GM12878 (cell line): ENCODE data around the gene SMG5. TPM values are rescaled to one million over a fixed set of nuclear protein-coding genes. Genes with fewer than 3 reads are reported as not detected.

Experiments used
- ATAC-seq: fragments of 200-7000 bp; cut with Tn5 transposase; 3 replicates; pipeline ENCODE4 v1.9.1; 2020; ENCODE audit warnings: mild to moderate bottlenecking, moderate library complexity
- BruUV-seq: library from RNA; stranded (reverse); fragments of 400-500 nt; replicated peaks from 2 replicates; lab custom pipeline; 2021; lab: Mats Ljungman, UMichigan
- CTCF ChIA-PET: fragments of 300-600 bp; sonication (Branson Sonifier 250); formaldehyde crosslinking; extraction: SDS; loops from one replicate; lab custom pipeline; 2021; ENCODE audit warnings: inconsistent platforms; lab: Yijun Ruan, JAX
- POLR2A ChIA-PET: fragments of 350-600 bp; formaldehyde crosslinking; extraction: SDS; loops from one replicate; lab custom pipeline; 2021; ENCODE audit warnings: inconsistent platforms; lab: Charles Lee
- RAD21 ChIA-PET: fragments of 300-600 bp; sonication (Branson Sonifier 250); formaldehyde crosslinking; loops from one replicate; lab custom pipeline; 2023; ENCODE audit warnings: antibody characterized with exemption; ENCODE audit not compliant: unreplicated experiment; lab: Charles Lee
- SMC1A ChIA-PET: fragments of 300-600 bp; sonication (Branson Sonifier 250); formaldehyde crosslinking; loops from one replicate; lab custom pipeline; 2023; ENCODE audit not compliant: unreplicated experiment, uncharacterized antibody; lab: Charles Lee
- DNase-seq: peaks from one replicate; pipeline ENCODE4 v3.0.0-alpha.2; 2011; ENCODE audit warnings: low read depth, low spot score
- FAIRE-seq: peaks from 3 replicates; lab custom pipeline; 2011; peaks lifted over from hg19 to GRCh38; lab: Jason Lieb, UNC
- H2AFZ ChIP-seq: 2 replicates; pipeline ENCODE4 v1.6.0; 2011; ENCODE audit warnings: low read depth, low read length, control low read depth; ENCODE audit not compliant: control insufficient read depth
- H3K27ac ChIP-seq: 2 replicates; pipeline ENCODE4 v1.5.1; 2011; ENCODE audit warnings: control low read depth; ENCODE audit not compliant: control insufficient read depth, insufficient read depth
- H3K27me3 ChIP-seq, 2 experiments: replicated peaks in 1 of 2; 2 replicates each; pipeline versions ENCODE4 v1.6.0 to v1.6.1; 2011; ENCODE audit warnings: low read length in 1 of 2; ENCODE audit not compliant: control insufficient read depth in 2 of 2, insufficient read depth in 2 of 2
- H3K36me3 ChIP-seq, 2 experiments: 2 replicates each; pipeline ENCODE4 v1.5.1; 2011; ENCODE audit warnings: low read length in 1 of 2; ENCODE audit not compliant: control insufficient read depth in 2 of 2, insufficient read depth in 2 of 2
- H3K4me1 ChIP-seq: 2 replicates; pipeline ENCODE4 v1.6.1; 2011; ENCODE audit warnings: mild to moderate bottlenecking, low read length, moderate library complexity, mixed read lengths; ENCODE audit not compliant: control insufficient read depth, insufficient read depth
- H3K4me2 ChIP-seq: 2 replicates; pipeline ENCODE4 v1.6.0; 2011; ENCODE audit warnings: control low read depth; ENCODE audit not compliant: control insufficient read depth, insufficient read depth
- H3K4me3 ChIP-seq: fragments of 200-600 bp; sonication (generic); 2 replicates; pipeline ENCODE4 v1.5.1; 2016
- H3K79me2 ChIP-seq: 2 replicates; pipeline ENCODE4 v1.6.0; 2011; ENCODE audit warnings: low read length; ENCODE audit not compliant: control insufficient read depth, insufficient read depth
- H3K9ac ChIP-seq: 2 replicates; pipeline ENCODE4 v1.8.0; 2011; ENCODE audit warnings: low read length, control low read depth, mixed read lengths; ENCODE audit not compliant: control insufficient read depth, insufficient read depth
- H3K9me3 ChIP-seq: replicated peaks from 3 replicates; pipeline ENCODE4 v1.5.1; 2011; ENCODE audit warnings: mild to moderate bottlenecking, low read length; ENCODE audit not compliant: control insufficient read depth, insufficient read depth
- H4K20me1 ChIP-seq: 2 replicates; pipeline ENCODE4 v1.6.0; 2011; ENCODE audit not compliant: control insufficient read depth, insufficient read depth
- CREM ChIP-seq: IDR thresholded peaks from 2 replicates; pipeline ENCODE4 v1.6.1; 2014; ENCODE audit warnings: antibody characterized with exemption, low read depth
- EGR1 ChIP-seq, 2 experiments: IDR thresholded peaks; 1 replicate in 1 of 2; 2 replicates in 1 of 2; pipeline ENCODE4 v1.6.1; 2011 to 2012; ENCODE audit warnings: low read depth in 2 of 2, low read length in 2 of 2, borderline replicate concordance in 1 of 2, mild to moderate bottlenecking in 1 of 2, moderate library complexity in 1 of 2
- ESRRA ChIP-seq: IDR thresholded peaks from 2 replicates; pipeline ENCODE4 v1.6.1; 2012; ENCODE audit warnings: mild to moderate bottlenecking, low read length, improper control_type of control experiment
- EZH2 ChIP-seq: IDR thresholded peaks from 2 replicates; pipeline ENCODE4 v1.6.1; 2012; ENCODE audit warnings: low read depth, mild to moderate bottlenecking, control low read depth, inconsistent platforms, low read length, borderline replicate concordance; ENCODE audit not compliant: control insufficient read depth
- HCFC1 ChIP-seq: fragments of 150-350 bp; IDR thresholded peaks from 2 replicates; pipeline ENCODE4 v1.6.1; 2014; ENCODE audit warnings: low read length
- IKZF1 ChIP-seq: fragments of 450-650 bp; conservative IDR thresholded peaks from 2 replicates; pipeline ENCODE4 v1.6.1; 2017; ENCODE audit warnings: antibody characterized with exemption, mild to moderate bottlenecking
- KAT2A ChIP-seq: conservative IDR thresholded peaks from 2 replicates; pipeline ENCODE4 v1.6.1; 2011; ENCODE audit warnings: low read depth, low read length; ENCODE audit not compliant: control insufficient read depth
- MXI1 ChIP-seq: fragments of 150-350 bp; IDR thresholded peaks from 2 replicates; pipeline ENCODE4 v1.6.1; 2011; ENCODE audit warnings: low read depth, mild to moderate bottlenecking, inconsistent platforms, low read length, improper control_type of control experiment
- NFYA ChIP-seq: IDR thresholded peaks from 2 replicates; pipeline ENCODE4 v1.6.1; 2011; ENCODE audit warnings: low read depth, mild to moderate bottlenecking, low read length, improper control_type of control experiment, borderline replicate concordance
- PAX8 ChIP-seq: fragments of 450-650 bp; IDR thresholded peaks from 2 replicates; pipeline ENCODE4 v1.6.1; 2017; ENCODE audit warnings: mild to moderate bottlenecking, moderate library complexity
- POLR2AphosphoS5 ChIP-seq: IDR thresholded peaks from 2 replicates; pipeline ENCODE4 v1.6.1; 2011; ENCODE audit warnings: mild to moderate bottlenecking, low read length, inconsistent platforms
- RBBP5 ChIP-seq: fragments of 200-600 bp; sonication (generic); conservative IDR thresholded peaks from 2 replicates; pipeline ENCODE4 v1.6.1; 2016
- STAT1 ChIP-seq: fragments of 450-650 bp; conservative IDR thresholded peaks from 2 replicates; pipeline ENCODE4 v1.6.1; 2014; ENCODE audit warnings: antibody characterized with exemption, mild to moderate bottlenecking
- TARDBP ChIP-seq: IDR thresholded peaks from 2 replicates; pipeline ENCODE4 v1.6.1; 2016; ENCODE audit warnings: borderline replicate concordance
- YY1 ChIP-seq: IDR thresholded peaks from 2 replicates; pipeline ENCODE4 v1.6.1; 2011; ENCODE audit warnings: low read depth, mild to moderate bottlenecking, low read length
- ZBED1 ChIP-seq: IDR thresholded peaks from 2 replicates; pipeline ENCODE4 v1.6.1; 2016; ENCODE audit warnings: borderline replicate concordance
- ZSCAN29 ChIP-seq: fragments of 450-650 bp; IDR thresholded peaks from 2 replicates; pipeline ENCODE4 v1.6.1; 2017; ENCODE audit warnings: mild to moderate bottlenecking, moderate library complexity
- WGBS: methylation state at CpG from one replicate; pipeline ENCODE4 v1.1.6; 2016; ENCODE audit warnings: low lambda C conversion rate; ENCODE audit not compliant: insufficient replicate concordance, insufficient coverage; ENCODE audit errors: missing lambda C conversion rate; 5-methylcytosine and 5-hydroxymethylcytosine counted together
- in situ Hi-C: fragments of 300-500 bp; cut with MboI; formaldehyde crosslinking; loops from 9 replicates; pipeline ENCODE4 v1.14.3; 2018; ENCODE audit warnings: mixed read lengths
- intact Hi-C: fragments of 100-400 bp; cut with micrococcal nuclease; formaldehyde crosslinking; loops from one replicate; pipeline ENCODE4 v1.14.2; 2022; ENCODE audit not compliant: unreplicated experiment
- polyA plus RNA-seq, 11 experiments: library from polyadenylated mRNA; depleted of rRNA in 4 of 11; unstranded in 6 of 11; stranded (reverse) in 5 of 11; fragments of >200 nt; fragmentation: Nextera tagmentation in 4 of 11; fragmentation: Illumina TruSeq in 1 of 11; extraction: Ambion mirVana in 4 of 11; extraction: Trizol in 1 of 11; gene quantifications; 1 replicate in 1 of 11; 2 replicates in 10 of 11; pipeline versions ENCODE4 v1.2.1 to v1.2.3, GENCODE V29; 2011 to 2016; ENCODE audit warnings: inconsistent platforms in 2 of 11, missing spikeins in 2 of 11, low read depth in 1 of 11
- total RNA-seq, 4 experiments: library from RNA; depleted of rRNA in 3 of 4; stranded (reverse); fragments of >200 nt in 3 of 4; fragmentation: Illumina TruSeq in 1 of 4; extraction: Trizol in 1 of 4; gene quantifications; 2 replicates each; pipeline versions ENCODE4 v1.2.1 to v1.2.3, GENCODE V29; 2013 to 2021
- TF ChIP-seq, protein P1 (sequence below): fragments of 450-650 bp; IDR thresholded peaks from 2 replicates; pipeline ENCODE4 v1.6.1; 2016; ENCODE audit warnings: mild to moderate bottlenecking
- TF ChIP-seq, protein P2 (sequence below): fragments of 450-650 bp; conservative IDR thresholded peaks from 2 replicates; pipeline ENCODE4 v1.6.1; 2017; ENCODE audit warnings: mild to moderate bottlenecking, moderate library complexity

Gene SMG5
- total and polyA plus RNA-seq, 10 of the 15 experiments (the other 5 are each of a cell fraction or from before 2014, with no cell fraction given), result 0.76 to 61.5 (median 48.8) TPM

GRCh38 chr1:156310962-156311361 lies 28.3 kb upstream of the SMG5 start:
- Histone ChIP-seq H3K36me3 (peaks cover 18 to 36% of the 10 kb centered on the region in 2 experiments), H3K27ac (no peak overlapping the region), H3K27me3 (no peaks in the 10 kb centered on the region), H2AFZ (no peak overlapping the region), H4K20me1 (no peaks in the 10 kb centered on the region), H3K4me2 (no peak overlapping the region), H3K79me2 (no peaks in the 10 kb centered on the region), H3K9me3 (no peaks in the 10 kb centered on the region), H3K4me3 (no peak overlapping the region), H3K4me1 (no peaks in the 10 kb centered on the region), H3K9ac (no peak overlapping the region)
- in situ Hi-C loops (no loop called here), intact Hi-C loops (no loop called here)
- RAD21 ChIA-PET, result no interaction called here
- DNase-seq, result no peak
- no TSS peak for BruUV-seq
- POLR2A ChIA-PET, result no interaction called here
- ATAC-seq, result no peak
- TF ChIP-seq ZSCAN29, result no peak
- no peak for TF ChIP-seq ZBED1
- no peak for TF ChIP-seq MXI1
- TF ChIP-seq CREM, result no peak
- TF ChIP-seq TARDBP, result no peak
- TF ChIP-seq IKZF1, result no peak
- TF ChIP-seq, protein P1, sequence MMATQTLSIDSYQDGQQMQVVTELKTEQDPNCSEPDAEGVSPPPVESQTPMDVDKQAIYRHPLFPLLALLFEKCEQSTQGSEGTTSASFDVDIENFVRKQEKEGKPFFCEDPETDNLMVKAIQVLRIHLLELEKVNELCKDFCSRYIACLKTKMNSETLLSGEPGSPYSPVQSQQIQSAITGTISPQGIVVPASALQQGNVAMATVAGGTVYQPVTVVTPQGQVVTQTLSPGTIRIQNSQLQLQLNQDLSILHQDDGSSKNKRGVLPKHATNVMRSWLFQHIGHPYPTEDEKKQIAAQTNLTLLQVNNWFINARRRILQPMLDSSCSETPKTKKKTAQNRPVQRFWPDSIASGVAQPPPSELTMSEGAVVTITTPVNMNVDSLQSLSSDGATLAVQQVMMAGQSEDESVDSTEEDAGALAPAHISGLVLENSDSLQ, result no peak
- no peak for TF ChIP-seq ESRRA
- TF ChIP-seq KAT2A, result no peak
- no peak for TF ChIP-seq PAX8
- TF ChIP-seq NFYA, result no peak
- no peak for TF ChIP-seq YY1
- TF ChIP-seq, protein P2, sequence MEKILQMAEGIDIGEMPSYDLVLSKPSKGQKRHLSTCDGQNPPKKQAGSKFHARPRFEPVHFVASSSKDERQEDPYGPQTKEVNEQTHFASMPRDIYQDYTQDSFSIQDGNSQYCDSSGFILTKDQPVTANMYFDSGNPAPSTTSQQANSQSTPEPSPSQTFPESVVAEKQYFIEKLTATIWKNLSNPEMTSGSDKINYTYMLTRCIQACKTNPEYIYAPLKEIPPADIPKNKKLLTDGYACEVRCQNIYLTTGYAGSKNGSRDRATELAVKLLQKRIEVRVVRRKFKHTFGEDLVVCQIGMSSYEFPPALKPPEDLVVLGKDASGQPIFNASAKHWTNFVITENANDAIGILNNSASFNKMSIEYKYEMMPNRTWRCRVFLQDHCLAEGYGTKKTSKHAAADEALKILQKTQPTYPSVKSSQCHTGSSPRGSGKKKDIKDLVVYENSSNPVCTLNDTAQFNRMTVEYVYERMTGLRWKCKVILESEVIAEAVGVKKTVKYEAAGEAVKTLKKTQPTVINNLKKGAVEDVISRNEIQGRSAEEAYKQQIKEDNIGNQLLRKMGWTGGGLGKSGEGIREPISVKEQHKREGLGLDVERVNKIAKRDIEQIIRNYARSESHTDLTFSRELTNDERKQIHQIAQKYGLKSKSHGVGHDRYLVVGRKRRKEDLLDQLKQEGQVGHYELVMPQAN, result no peak
- TF ChIP-seq HCFC1, result no peak
- no peak for TF ChIP-seq STAT1
- no peak for TF ChIP-seq POLR2AphosphoS5
- TF ChIP-seq RBBP5, result no peak
- TF ChIP-seq EZH2, result no peak
- TF ChIP-seq EGR1 (IDR thresholded peaks at IDR 0.05; ENCODE audit: borderline replicate concordance in 1 of 2, low read depth in 2 of 2, low read length in 2 of 2), result no peak
- no peak for FAIRE-seq
- CTCF ChIA-PET, result interaction anchor here (2.2 kb wide), 1 partner anchor 8 kb away, joined by 6 read pairs; no protein-coding TSS in a partner anchor
- WGBS, result 93% methylated on average over 6 of the region's 6 CpGs
- SMC1A ChIA-PET, result no interaction called here
